Measurements from ENCODE around the gene STAT3.
"Not testable (repeated sequence)": the region's sequence is repeated elsewhere in the genome, so short reads cannot be mapped to it uniquely, and the experiment has no call there.

STAT3 gene

DNA sequence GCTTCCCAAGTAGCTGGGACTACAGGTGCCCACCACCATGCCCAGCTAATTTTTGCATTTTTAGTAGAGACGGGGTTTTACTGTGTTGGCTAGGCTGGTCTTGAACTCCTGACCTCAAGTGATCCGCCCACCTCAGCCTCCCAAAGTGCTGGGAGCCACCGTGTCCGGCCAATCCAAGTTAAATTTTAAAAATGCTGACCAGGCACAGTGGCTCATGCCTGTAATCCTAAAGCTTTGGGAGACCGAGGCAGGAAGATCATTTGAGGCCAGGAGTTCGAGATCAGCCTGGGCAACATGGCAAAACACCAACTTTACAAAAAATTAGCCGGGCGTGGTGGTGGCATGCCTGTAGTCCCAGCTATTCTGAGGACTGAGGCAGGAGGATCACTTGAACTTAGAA lies 3.2 kb upstream of the STAT3 start:
- H3K4me3 ChIP-seq (ENCODE audit: low read length); H3K9ac ChIP-seq (ENCODE audit: low read length); H3K9me3 ChIP-seq (ENCODE audit: control insufficient read depth, low read depth, low read length); H3K27ac ChIP-seq (ENCODE audit: low read length); H3K27me3 ChIP-seq (ENCODE audit: control insufficient read depth, insufficient read depth, low read length); H3K36me3 ChIP-seq (ENCODE audit: control insufficient read depth, low read depth, low read length): not testable (repeated sequence)
- H3K4me1 ChIP-seq (ENCODE audit: control insufficient read depth, low read depth, low read length), result peaks cover 14% of the 10 kb centered on the region

DNA sequence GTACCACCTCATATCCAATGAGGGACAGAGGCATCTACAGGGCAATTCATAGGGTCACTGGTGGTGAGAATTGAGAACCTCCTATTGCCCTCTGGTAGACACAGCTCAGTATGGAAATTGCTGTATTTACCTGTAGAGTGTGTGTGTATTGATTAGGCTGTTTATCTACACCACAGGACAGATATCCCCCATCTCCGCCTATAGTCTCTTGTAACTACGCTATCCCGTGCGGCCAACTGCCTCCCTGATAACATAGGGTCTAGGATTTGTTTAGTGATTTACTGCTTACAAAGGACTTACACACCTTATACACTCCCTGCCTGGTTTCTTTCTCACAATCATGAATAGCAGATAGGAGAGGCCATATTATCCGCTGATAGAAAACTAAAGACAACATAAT lies 1.7 kb upstream of the STAT3 start:
- Histone ChIP-seq H3K27me3 (ENCODE audit: control insufficient read depth, insufficient read depth, low read length) (no peaks in the 10 kb centered on the region), H3K4me3 (ENCODE audit: low read length) (no peak overlapping the region), H3K9me3 (ENCODE audit: control insufficient read depth, low read depth, low read length) (no peaks in the 10 kb centered on the region), H3K36me3 (ENCODE audit: control insufficient read depth, low read depth, low read length) (no peaks in the 10 kb centered on the region), H3K4me1 (ENCODE audit: control insufficient read depth, low read depth, low read length) (peaks cover 14% of the 10 kb centered on the region), H3K9ac (ENCODE audit: low read length) (no peak overlapping the region), H3K27ac (ENCODE audit: low read length) (no peak overlapping the region)

DNA sequence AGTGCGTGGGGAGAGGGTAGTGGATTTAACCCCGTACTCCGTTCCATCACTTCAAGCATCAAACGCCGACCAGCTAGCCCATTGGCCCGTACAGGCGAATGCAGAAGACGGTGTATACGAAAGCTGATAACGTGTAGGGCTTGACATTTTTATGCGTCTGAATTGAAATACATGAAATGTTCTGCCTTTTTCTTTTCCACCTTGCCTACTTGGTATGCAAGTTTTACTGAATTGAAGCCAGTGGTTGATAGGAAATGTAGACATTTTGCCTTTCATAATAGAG lies 834 bp upstream of the STAT3 start:
- H3K27me3 ChIP-seq (ENCODE audit: control insufficient read depth, insufficient read depth, low read length), result no peaks in the 10 kb centered on the region
- no peaks in the 10 kb centered on the region for H3K9me3 ChIP-seq (ENCODE audit: control insufficient read depth, low read depth, low read length)
- peaks cover 14% of the 10 kb centered on the region for H3K4me1 ChIP-seq (ENCODE audit: control insufficient read depth, low read depth, low read length)
- peak overlapping the region; percentile 58 for H3K9ac ChIP-seq (ENCODE audit: low read length)
- H3K27ac ChIP-seq (ENCODE audit: low read length), result peak overlapping the region; percentile 32
- peak overlapping the region; percentile 71 for H3K4me3 ChIP-seq (ENCODE audit: low read length)
- no peaks in the 10 kb centered on the region for H3K36me3 ChIP-seq (ENCODE audit: control insufficient read depth, low read depth, low read length)

DNA sequence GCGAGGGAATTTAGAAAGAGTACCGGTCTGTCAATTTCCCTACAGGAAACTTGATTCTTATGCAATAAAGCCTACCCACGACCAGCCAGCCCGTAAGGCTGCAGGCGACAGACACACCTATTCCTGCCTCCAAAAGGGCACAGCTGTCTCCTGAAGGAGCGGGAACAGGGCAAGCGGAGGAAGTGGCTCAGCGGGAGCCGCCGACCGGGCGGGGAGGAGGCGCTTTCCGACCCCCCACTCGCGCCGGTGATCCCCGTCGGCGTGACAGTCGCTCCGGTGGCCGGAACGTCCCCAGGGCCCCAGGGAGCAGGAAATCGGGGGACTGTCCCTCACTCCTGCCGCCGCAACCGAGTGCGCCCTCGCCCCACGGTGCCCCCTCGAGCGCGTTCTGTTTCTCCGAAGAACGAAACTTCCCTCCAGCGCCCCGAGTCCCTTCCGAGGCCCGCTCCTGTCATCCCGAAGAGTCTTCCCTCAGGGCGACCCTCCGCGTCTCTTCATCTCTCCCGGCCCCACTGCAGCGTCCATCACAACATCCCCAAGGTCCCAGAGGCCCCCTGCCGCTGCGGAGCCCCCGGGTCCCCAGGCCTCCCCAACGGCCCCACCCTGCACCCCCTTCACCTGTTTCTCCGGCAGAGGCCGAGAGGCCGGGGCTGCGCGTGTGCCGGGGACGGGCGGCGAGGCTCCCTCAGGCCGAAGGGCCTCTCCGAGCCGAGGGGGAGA lies 421 bp downstream of the STAT3 start:
- Histone ChIP-seq H3K4me1 (ENCODE audit: control insufficient read depth, low read depth, low read length) (peaks cover 14% of the 10 kb centered on the region), H3K27ac (ENCODE audit: low read length) (no peak overlapping the region), H3K4me3 (ENCODE audit: low read length) (peak overlapping the region; percentile 88), H3K27me3 (ENCODE audit: control insufficient read depth, insufficient read depth, low read length) (no peaks in the 10 kb centered on the region), H3K36me3 (ENCODE audit: control insufficient read depth, low read depth, low read length) (peaks cover 5% of the 10 kb centered on the region), H3K9me3 (ENCODE audit: control insufficient read depth, low read depth, low read length) (no peaks in the 10 kb centered on the region), H3K9ac (ENCODE audit: low read length) (peak overlapping the region; percentile 77)

DNA sequence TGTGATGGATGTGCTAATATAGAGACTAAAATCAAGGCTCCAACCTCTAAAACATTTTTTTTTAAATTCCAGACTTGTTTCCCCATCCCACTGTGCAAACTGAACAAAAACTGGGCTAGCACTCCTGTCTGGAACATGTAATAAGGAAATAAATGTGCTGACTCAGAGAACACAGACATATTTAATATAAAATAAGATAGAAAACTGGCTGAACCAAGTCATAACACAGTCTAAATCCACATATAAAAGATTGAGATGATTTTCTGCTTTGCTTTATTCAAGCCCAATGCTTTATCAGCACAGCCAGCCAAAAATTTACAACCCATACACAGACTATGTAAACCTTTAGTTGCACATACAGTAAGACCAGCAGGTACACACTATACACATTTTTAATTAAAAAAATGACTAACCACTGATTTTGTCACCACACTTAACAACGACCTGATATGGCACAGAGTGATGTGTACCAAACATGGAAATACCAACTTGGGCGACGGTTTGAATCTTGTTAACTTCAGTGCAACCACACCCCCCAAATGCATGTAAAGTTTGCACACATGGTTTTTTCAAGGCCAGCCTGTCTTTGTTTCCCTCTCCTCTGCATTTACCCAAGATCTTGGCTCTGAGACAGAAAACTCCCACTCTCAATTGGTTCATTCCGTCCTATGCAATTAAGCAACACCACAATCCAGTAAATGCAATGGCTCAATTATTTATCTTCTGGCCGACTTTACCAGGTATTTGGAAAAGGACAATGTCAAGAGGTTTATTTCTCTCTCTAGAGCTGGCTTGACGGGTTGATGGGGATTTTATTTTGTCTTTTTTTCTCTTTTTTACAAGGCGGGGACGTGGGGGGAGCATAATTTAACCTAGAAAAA lies 1.2 kb downstream of the STAT3 start:
- H3K27ac ChIP-seq (ENCODE audit: low read length), result no peak overlapping the region
- H3K27me3 ChIP-seq (ENCODE audit: control insufficient read depth, insufficient read depth, low read length), result no peaks in the 10 kb centered on the region
- H3K4me1 ChIP-seq (ENCODE audit: control insufficient read depth, low read depth, low read length), result peaks cover 14% of the 10 kb centered on the region
- H3K9me3 ChIP-seq (ENCODE audit: control insufficient read depth, low read depth, low read length), result no peaks in the 10 kb centered on the region
- peak overlapping the region; percentile 77 for H3K9ac ChIP-seq (ENCODE audit: low read length)
- peaks cover 5% of the 10 kb centered on the region for H3K36me3 ChIP-seq (ENCODE audit: control insufficient read depth, low read depth, low read length)
- peak overlapping the region; percentile 88 for H3K4me3 ChIP-seq (ENCODE audit: low read length)

DNA sequence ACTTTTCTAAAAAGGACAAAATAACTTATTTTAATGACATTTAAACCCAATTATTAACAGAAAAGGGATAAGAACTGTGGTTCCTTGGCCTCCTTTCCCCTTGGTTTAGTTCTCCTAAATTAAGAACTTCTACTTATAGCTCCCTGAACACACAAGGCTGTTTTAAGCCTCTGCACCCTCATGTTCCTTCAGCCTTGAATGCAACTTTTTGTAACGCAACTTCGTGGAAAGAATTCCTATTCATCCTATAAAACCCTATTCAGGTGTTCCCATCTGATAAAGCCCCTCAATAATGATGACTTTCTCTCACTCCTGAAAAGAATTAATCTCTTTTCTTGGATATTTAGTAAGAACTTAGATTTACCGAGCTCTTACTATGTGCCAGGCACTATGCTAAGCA lies 6.3 kb downstream of the STAT3 start:
- H3K4me1 ChIP-seq (ENCODE audit: control insufficient read depth, low read depth, low read length), result peaks cover 14% of the 10 kb centered on the region
- H3K36me3 ChIP-seq (ENCODE audit: control insufficient read depth, low read depth, low read length), result peaks cover 5% of the 10 kb centered on the region
- H3K4me3 ChIP-seq (ENCODE audit: low read length), result no peak overlapping the region
- no peak overlapping the region for H3K27ac ChIP-seq (ENCODE audit: low read length)
- no peaks in the 10 kb centered on the region for H3K27me3 ChIP-seq (ENCODE audit: control insufficient read depth, insufficient read depth, low read length)
- H3K9ac ChIP-seq (ENCODE audit: low read length), result no peak overlapping the region
- H3K9me3 ChIP-seq (ENCODE audit: control insufficient read depth, low read depth, low read length), result no peaks in the 10 kb centered on the region

DNA sequence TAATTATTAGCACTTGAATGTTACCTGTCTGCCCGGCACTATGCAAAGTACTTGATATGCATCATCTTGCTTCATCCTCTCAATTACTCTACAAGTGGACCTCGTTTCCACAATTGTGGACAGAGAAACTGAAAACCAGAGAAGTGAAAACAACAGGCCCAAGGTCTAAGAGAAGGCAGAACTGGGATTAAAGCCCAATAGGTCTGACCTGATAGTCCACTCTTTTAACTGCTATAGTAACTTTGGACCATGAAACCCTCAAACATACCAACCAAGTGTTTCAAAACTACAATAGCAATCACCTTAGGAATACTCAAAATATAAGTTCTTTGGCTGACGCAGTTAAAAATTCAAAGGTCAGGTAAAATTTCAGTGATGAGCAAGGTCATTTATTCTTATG lies 7.3 kb downstream of the STAT3 start:
- peaks cover 5% of the 10 kb centered on the region for H3K36me3 ChIP-seq (ENCODE audit: control insufficient read depth, low read depth, low read length)
- H3K4me3 ChIP-seq (ENCODE audit: low read length), result no peak overlapping the region
- H3K9me3 ChIP-seq (ENCODE audit: control insufficient read depth, low read depth, low read length), result no peaks in the 10 kb centered on the region
- H3K27ac ChIP-seq (ENCODE audit: low read length), result no peak overlapping the region
- no peak overlapping the region for H3K9ac ChIP-seq (ENCODE audit: low read length)
- H3K4me1 ChIP-seq (ENCODE audit: control insufficient read depth, low read depth, low read length), result peaks cover 14% of the 10 kb centered on the region
- no peaks in the 10 kb centered on the region for H3K27me3 ChIP-seq (ENCODE audit: control insufficient read depth, insufficient read depth, low read length)

DNA sequence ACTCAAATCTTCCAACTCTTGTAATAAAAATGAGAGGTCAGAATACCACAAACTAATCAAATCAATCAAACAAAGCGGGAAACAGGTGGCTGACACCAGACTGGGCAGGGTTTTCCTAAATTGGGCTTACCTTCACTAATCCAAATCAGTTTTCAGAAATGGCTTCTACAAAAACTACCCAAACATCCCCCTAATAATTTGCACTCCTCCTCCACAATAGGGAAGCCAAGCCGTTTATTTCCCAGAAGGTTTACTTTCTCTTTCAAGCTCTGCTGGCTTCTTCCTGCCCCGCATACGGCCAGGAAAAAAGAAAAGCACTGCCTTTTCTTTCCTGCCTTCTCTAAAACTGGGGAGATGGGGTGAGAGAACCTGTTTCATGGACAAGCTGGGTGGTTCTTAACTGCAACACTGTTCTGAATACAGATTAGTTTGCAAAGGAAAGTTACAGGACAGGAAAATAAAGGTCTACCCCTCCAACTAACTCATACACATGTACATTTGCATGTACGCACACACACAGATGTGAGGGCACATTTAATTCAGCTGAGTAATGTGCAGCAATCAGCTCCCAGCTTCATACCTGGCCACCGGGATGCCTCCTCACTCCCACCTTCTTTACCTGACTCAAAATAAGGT lies 9.2 kb downstream of the STAT3 start:
- Histone ChIP-seq H3K27ac (ENCODE audit: low read length) (no peak overlapping the region), H3K9ac (ENCODE audit: low read length) (peak overlapping the region; percentile 0), H3K27me3 (ENCODE audit: control insufficient read depth, insufficient read depth, low read length) (no peaks in the 10 kb centered on the region)

DNA sequence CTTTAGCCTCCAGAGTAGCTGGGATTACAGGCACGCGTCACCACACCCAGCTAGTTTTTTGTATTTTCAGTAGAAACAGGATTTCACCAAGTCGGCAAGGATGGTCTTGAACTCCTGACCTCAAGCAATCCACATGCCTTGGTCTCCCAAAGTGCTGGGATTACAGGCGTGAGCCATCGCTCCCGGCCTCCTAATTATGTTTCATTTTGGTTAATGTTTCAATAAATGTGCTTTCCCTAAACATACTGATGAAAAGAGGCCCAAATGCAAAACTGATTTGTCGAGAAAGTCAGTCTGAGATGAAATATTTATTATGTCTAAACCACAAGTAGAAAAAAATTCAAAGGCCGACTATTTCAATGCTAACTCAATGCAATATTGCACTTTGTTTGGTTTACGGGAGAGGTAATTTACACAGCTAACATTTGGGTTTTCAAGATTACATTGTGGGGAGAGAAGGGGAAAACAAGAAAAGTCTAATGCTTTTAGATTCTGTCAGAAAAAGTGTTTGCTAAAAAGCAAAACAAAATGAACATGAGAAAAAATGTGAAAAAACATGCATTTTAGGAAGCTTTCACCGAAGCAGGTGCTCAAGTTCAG lies 9.8 kb downstream of the STAT3 start:
- H3K27ac ChIP-seq (ENCODE audit: low read length), result no peak overlapping the region
- H3K9me3 ChIP-seq (ENCODE audit: control insufficient read depth, low read depth, low read length), result no peaks in the 10 kb centered on the region
- H3K4me3 ChIP-seq (ENCODE audit: low read length), result no peak overlapping the region
- peaks cover 14% of the 10 kb centered on the region for H3K4me1 ChIP-seq (ENCODE audit: control insufficient read depth, low read depth, low read length)
- H3K9ac ChIP-seq (ENCODE audit: low read length), result peak overlapping the region; percentile 0
- H3K36me3 ChIP-seq (ENCODE audit: control insufficient read depth, low read depth, low read length), result peaks cover 2% of the 10 kb centered on the region
- no peaks in the 10 kb centered on the region for H3K27me3 ChIP-seq (ENCODE audit: control insufficient read depth, insufficient read depth, low read length)

More for the DNA sequence above, 9.2 kb downstream of the STAT3 start:
- Histone ChIP-seq H3K4me1 (ENCODE audit: control insufficient read depth, low read depth, low read length) (peaks cover 14% of the 10 kb centered on the region), H3K36me3 (ENCODE audit: control insufficient read depth, low read depth, low read length) (peaks cover 5% of the 10 kb centered on the region), H3K4me3 (ENCODE audit: low read length) (no peak overlapping the region), H3K9me3 (ENCODE audit: control insufficient read depth, low read depth, low read length) (no peaks in the 10 kb centered on the region)

DNA sequence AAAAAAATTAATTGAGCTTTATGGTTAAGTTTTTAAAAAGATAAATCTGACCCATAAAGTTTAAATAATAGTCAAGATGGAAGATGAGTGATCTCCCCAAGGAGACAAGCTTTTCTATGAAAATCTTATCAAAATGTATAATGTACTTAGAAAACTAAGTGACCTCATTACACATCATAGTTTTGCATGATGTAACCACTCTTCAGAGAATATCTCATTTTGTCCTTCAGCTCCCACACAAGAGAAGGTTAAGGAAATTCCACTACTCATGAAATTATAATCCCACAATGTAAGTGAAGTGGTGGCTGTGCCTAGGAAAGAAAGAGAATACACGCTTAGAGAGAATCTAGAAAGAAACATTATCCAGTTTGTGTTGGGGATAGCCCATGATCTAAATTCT lies 14.3 kb downstream of the STAT3 start:
- Histone ChIP-seq H3K9me3 (ENCODE audit: control insufficient read depth, low read depth, low read length) (no peaks in the 10 kb centered on the region), H3K9ac (ENCODE audit: low read length) (no peak overlapping the region), H3K4me3 (ENCODE audit: low read length) (no peak overlapping the region), H3K4me1 (ENCODE audit: control insufficient read depth, low read depth, low read length) (peaks cover 3% of the 10 kb centered on the region), H3K36me3 (ENCODE audit: control insufficient read depth, low read depth, low read length) (no peaks in the 10 kb centered on the region), H3K27ac (ENCODE audit: low read length) (no peak overlapping the region), H3K27me3 (ENCODE audit: control insufficient read depth, insufficient read depth, low read length) (no peaks in the 10 kb centered on the region)

DNA sequence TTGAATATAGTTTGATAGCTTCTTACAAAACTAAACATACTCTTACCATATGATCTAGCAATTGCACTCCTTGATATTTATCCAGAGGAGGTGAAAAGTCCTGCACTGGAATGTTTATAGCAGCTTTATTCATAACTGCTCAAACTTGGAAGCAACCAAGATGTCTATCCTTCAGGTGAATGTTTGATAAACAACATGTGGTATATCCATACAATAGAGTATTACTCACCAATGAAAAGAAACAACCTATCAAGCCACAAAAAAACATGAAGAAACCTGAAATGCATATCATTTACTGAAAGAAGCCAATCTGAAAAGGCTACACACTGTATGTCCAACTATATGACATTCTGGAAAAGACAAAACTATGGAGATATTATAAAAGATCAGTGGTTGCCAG lies 16.1 kb downstream of the STAT3 start:
- Histone ChIP-seq H3K4me3 (ENCODE audit: low read length) (no peak overlapping the region), H3K4me1 (ENCODE audit: control insufficient read depth, low read depth, low read length) (peaks cover 3% of the 10 kb centered on the region), H3K9ac (ENCODE audit: low read length) (no peak overlapping the region), H3K36me3 (ENCODE audit: control insufficient read depth, low read depth, low read length) (no peaks in the 10 kb centered on the region), H3K27ac (ENCODE audit: low read length) (no peak overlapping the region), H3K9me3 (ENCODE audit: control insufficient read depth, low read depth, low read length) (no peaks in the 10 kb centered on the region), H3K27me3 (ENCODE audit: control insufficient read depth, insufficient read depth, low read length) (no peaks in the 10 kb centered on the region)

Measured in iPS-18a (cell line).